ENCODE results near the gene RPTOR.

Gene RPTOR

GRCh38 chr17:80775863-80776262, 231.2 kb downstream of the RPTOR start:
- Histone ChIP-seq H3K4me1 (ENCODE audit: insufficient read depth, low read length) (peaks cover 76% of the 10 kb centered on the region), H3K36me3 (ENCODE audit: insufficient read depth, low read length) (peaks cover 40% of the 10 kb centered on the region), H3K79me2 (ENCODE audit: insufficient read depth, low read length) (peaks cover 35% of the 10 kb centered on the region), H3K27me3 (ENCODE audit: insufficient read depth, low read length, poor library complexity) (no peaks in the 10 kb centered on the region), H3K4me3 (ENCODE audit: low read depth in 1 of 2, low read length in 2 of 2) (no peak overlapping the region), H3K9me3 (ENCODE audit: insufficient read depth, low read length, severe bottlenecking) (no peaks in the 10 kb centered on the region), H3K9ac (ENCODE audit: low read depth, low read length) (no peak overlapping the region), H4K20me1 (ENCODE audit: insufficient read depth, low read length) (no peaks in the 10 kb centered on the region), H3K27ac (ENCODE audit: low read length) (peak overlapping the region; percentile 54), H2AFZ (ENCODE audit: low read depth, low read length) (no peak overlapping the region), H3K4me2 (ENCODE audit: insufficient read depth, low read length) (no peak overlapping the region)
- TF ChIP-seq EZH2 (IDR thresholded peaks at IDR 0.05; ENCODE audit: borderline replicate concordance, low read depth, low read length, severe bottlenecking), result no peak
- TF ChIP-seq CTCF (IDR thresholded peaks at IDR 0.05; ENCODE audit: borderline replicate concordance, extremely low read depth, low read length, poor library complexity, severe bottlenecking), result no peak
- ATAC-seq (ENCODE audit: insufficient read depth, low read depth), result no peak
- no peak for DNase-seq

GRCh38 chr17:80777274-80777673, 232.6 kb downstream of the RPTOR start:
- H3K4me3 ChIP-seq (ENCODE audit: low read depth in 1 of 2, low read length in 2 of 2), result no peak overlapping the region
- peaks cover 77% of the 10 kb centered on the region for H3K4me1 ChIP-seq (ENCODE audit: insufficient read depth, low read length)
- ATAC-seq (ENCODE audit: insufficient read depth, low read depth) (no peak), DNase-seq (no peak)
- peaks cover 31% of the 10 kb centered on the region for H3K36me3 ChIP-seq (ENCODE audit: insufficient read depth, low read length)
- TF ChIP-seq EZH2 (IDR thresholded peaks at IDR 0.05; ENCODE audit: borderline replicate concordance, low read depth, low read length, severe bottlenecking) (no peak), CTCF (IDR thresholded peaks at IDR 0.05; ENCODE audit: borderline replicate concordance, extremely low read depth, low read length, poor library complexity, severe bottlenecking) (no peak)
- no peaks in the 10 kb centered on the region for H3K27me3 ChIP-seq (ENCODE audit: insufficient read depth, low read length, poor library complexity)
- no peaks in the 10 kb centered on the region for H4K20me1 ChIP-seq (ENCODE audit: insufficient read depth, low read length)
- H3K9ac ChIP-seq (ENCODE audit: low read depth, low read length), result no peak overlapping the region
- no peak overlapping the region; the same call in 1 of the 2 replicates for H3K27ac ChIP-seq (ENCODE audit: low read length)
- no peak overlapping the region for H2AFZ ChIP-seq (ENCODE audit: low read depth, low read length)
- peaks cover 36% of the 10 kb centered on the region for H3K79me2 ChIP-seq (ENCODE audit: insufficient read depth, low read length)
- H3K9me3 ChIP-seq (ENCODE audit: insufficient read depth, low read length, severe bottlenecking), result no peaks in the 10 kb centered on the region
- H3K4me2 ChIP-seq (ENCODE audit: insufficient read depth, low read length), result no peak overlapping the region

- Histone ChIP-seq H3K36me3 (ENCODE audit: insufficient read depth, low read length) (peaks cover 31% of the 10 kb centered on the region), H3K4me3 (ENCODE audit: low read depth in 1 of 2, low read length in 2 of 2) (no peak overlapping the region), H3K4me2 (ENCODE audit: insufficient read depth, low read length) (no peak overlapping the region), H3K9ac (ENCODE audit: low read depth, low read length) (no peak overlapping the region), H3K27ac (ENCODE audit: low read length) (peak overlapping the region; percentile 86; the same call in 1 of the 2 replicates), H3K9me3 (ENCODE audit: insufficient read depth, low read length, severe bottlenecking) (no peaks in the 10 kb centered on the region), H4K20me1 (ENCODE audit: insufficient read depth, low read length) (no peaks in the 10 kb centered on the region), H3K4me1 (ENCODE audit: insufficient read depth, low read length) (peaks cover 77% of the 10 kb centered on the region), H3K79me2 (ENCODE audit: insufficient read depth, low read length) (peaks cover 37% of the 10 kb centered on the region), H2AFZ (ENCODE audit: low read depth, low read length) (no peak overlapping the region), H3K27me3 (ENCODE audit: insufficient read depth, low read length, poor library complexity) (no peaks in the 10 kb centered on the region)
- DNase-seq, result no peak
- no peak for TF ChIP-seq EZH2 (IDR thresholded peaks at IDR 0.05; ENCODE audit: borderline replicate concordance, low read depth, low read length, severe bottlenecking)
- TF ChIP-seq CTCF (IDR thresholded peaks at IDR 0.05; ENCODE audit: borderline replicate concordance, extremely low read depth, low read length, poor library complexity, severe bottlenecking), result no peak
- no peak for ATAC-seq (ENCODE audit: insufficient read depth, low read depth)
Measured at GRCh38 chr17:80778716-80779115, 234.1 kb downstream of the RPTOR start.

GRCh38 chr17:80779336-80779735, 234.7 kb downstream of the RPTOR start:
- no peak for DNase-seq
- no peak for ATAC-seq (ENCODE audit: insufficient read depth, low read depth)
- Histone ChIP-seq H2AFZ (ENCODE audit: low read depth, low read length) (no peak overlapping the region), H3K36me3 (ENCODE audit: insufficient read depth, low read length) (peaks cover 26% of the 10 kb centered on the region), H3K4me3 (ENCODE audit: low read depth in 1 of 2, low read length in 2 of 2) (no peak overlapping the region), H3K79me2 (ENCODE audit: insufficient read depth, low read length) (peaks cover 36% of the 10 kb centered on the region), H3K27ac (ENCODE audit: low read length) (peak overlapping the region; percentile 86), H3K27me3 (ENCODE audit: insufficient read depth, low read length, poor library complexity) (no peaks in the 10 kb centered on the region), H3K4me2 (ENCODE audit: insufficient read depth, low read length) (no peak overlapping the region), H4K20me1 (ENCODE audit: insufficient read depth, low read length) (no peaks in the 10 kb centered on the region), H3K4me1 (ENCODE audit: insufficient read depth, low read length) (peaks cover 76% of the 10 kb centered on the region), H3K9me3 (ENCODE audit: insufficient read depth, low read length, severe bottlenecking) (no peaks in the 10 kb centered on the region), H3K9ac (ENCODE audit: low read depth, low read length) (no peak overlapping the region)
- TF ChIP-seq EZH2 (IDR thresholded peaks at IDR 0.05; ENCODE audit: borderline replicate concordance, low read depth, low read length, severe bottlenecking) (no peak), CTCF (IDR thresholded peaks at IDR 0.05; ENCODE audit: borderline replicate concordance, extremely low read depth, low read length, poor library complexity, severe bottlenecking) (no peak)
